Uterus (tissue), 4 donors: Measurements from ENCODE around the gene RUSF1. TPM values are rescaled to one million over a fixed set of nuclear protein-coding genes. Genes with fewer than 3 reads are reported as not detected.

ENCODE experiments used
- DNase-seq, 2 donors: peaks; one replicate each; pipeline ENCODE4 v3.0.0-alpha.2; 2019 to 2020
- H3K27ac ChIP-seq, 2 donors: fragments of 200-600 bp; sonication (generic); 1 replicate in 1 of 2; 2 replicates in 1 of 2; pipeline ENCODE4 v1.5.1; 2016 to 2018
- H3K27me3 ChIP-seq, 2 donors: fragments of 200-600 bp; sonication (generic); one replicate each; pipeline ENCODE4 v1.5.1; 2018 to 2019; ENCODE audit warnings: control low read depth in 1 of 2
- H3K36me3 ChIP-seq, 2 donors: fragments of 200-600 bp; sonication (generic); one replicate each; pipeline ENCODE4 v1.5.1; 2019; ENCODE audit warnings: control low read depth in 1 of 2
- H3K4me1 ChIP-seq, 2 donors: fragments of 200-600 bp; sonication (generic); one replicate each; pipeline ENCODE4 v1.5.1; 2018 to 2019; ENCODE audit warnings: control low read depth in 1 of 2
- H3K4me3 ChIP-seq, 2 donors: fragments of 200-600 bp; sonication (generic); 1 replicate in 1 of 2; 2 replicates in 1 of 2; pipeline ENCODE4 v1.5.1; 2018 to 2019; ENCODE audit warnings: mild to moderate bottlenecking in 1 of 2
- H3K9me3 ChIP-seq, 2 donors: fragments of 200-600 bp; sonication (generic); one replicate each; pipeline ENCODE4 v1.5.1; 2019; ENCODE audit warnings: control low read depth in 1 of 2
- POLR2A ChIP-seq, 2 donors: fragments of 450-650 bp; IDR thresholded peaks; one replicate each; pipeline ENCODE4 v1.6.1; 2016; ENCODE audit warnings: antibody characterized with exemption in 2 of 2, mild to moderate bottlenecking in 1 of 2, moderate library complexity in 1 of 2
- intact Hi-C: fragments of 100-400 bp; cut with DNase I; formaldehyde crosslinking; loops from one replicate; pipeline ENCODE4 v1.15.1; 2023; ENCODE audit warnings: low total_unique reads
- total RNA-seq, 4 donors: library from RNA; depleted of rRNA in 3 of 4; stranded (reverse); fragments of >200 nt in 3 of 4; gene quantifications; one replicate each; pipeline versions ENCODE4 v1.1.0 to v1.2.4, GENCODE V29; 2014 to 2023
- TF ChIP-seq, protein P1 (sequence below), 4 experiments: fragments of 200-600 bp in 2 of 4; fragments of 450-650 bp in 2 of 4; sonication (generic) in 2 of 4; IDR thresholded peaks; one replicate each; pipeline ENCODE4 v1.5.1; 2016 to 2019; ENCODE audit warnings: antibody characterized with exemption in 4 of 4, mild to moderate bottlenecking in 2 of 4, moderate library complexity in 1 of 4
- donor health status: DM: yes; HTN: yes; CAD: no.

RUSF1 gene
- total RNA-seq, 4 donors from 2014 or later = 19.2 to 93.5 (median 82.9) TPM

DNA sequence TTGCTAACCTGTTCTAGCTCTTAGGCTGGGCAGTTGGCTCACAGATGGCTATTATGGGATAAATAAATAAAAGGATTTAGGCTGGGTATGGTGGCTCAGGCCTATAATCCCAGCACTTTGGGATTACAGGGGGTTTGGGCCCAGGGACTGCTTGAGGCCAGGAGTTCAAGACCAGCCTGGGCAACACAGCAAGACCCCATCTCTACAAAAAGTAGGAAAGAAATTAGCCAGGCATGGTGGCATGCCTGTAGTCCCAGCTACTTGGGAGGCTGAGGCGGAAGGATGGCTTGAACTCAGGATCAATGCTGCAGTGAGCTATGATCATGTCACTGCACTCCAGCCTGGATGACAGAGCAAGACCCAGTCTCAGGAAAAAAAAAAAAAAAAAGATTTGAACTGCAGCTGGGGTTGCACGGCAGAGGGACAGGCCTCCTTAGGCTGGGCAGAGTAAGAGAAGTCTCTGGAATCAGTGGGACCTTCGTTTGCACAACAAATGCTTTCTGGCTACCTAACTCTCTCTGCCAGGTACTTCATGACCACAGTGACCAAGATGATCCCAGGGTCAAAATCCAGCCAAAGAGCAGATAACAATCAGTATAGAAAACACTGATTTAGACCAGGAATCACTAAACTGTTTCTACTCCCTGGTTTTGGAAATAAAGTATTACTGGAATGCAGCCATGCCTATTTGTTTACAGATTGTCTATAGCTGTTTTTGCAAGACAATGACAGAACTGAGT is 6.8 kb downstream of the RUSF1 start:
- TF ChIP-seq, protein P1, sequence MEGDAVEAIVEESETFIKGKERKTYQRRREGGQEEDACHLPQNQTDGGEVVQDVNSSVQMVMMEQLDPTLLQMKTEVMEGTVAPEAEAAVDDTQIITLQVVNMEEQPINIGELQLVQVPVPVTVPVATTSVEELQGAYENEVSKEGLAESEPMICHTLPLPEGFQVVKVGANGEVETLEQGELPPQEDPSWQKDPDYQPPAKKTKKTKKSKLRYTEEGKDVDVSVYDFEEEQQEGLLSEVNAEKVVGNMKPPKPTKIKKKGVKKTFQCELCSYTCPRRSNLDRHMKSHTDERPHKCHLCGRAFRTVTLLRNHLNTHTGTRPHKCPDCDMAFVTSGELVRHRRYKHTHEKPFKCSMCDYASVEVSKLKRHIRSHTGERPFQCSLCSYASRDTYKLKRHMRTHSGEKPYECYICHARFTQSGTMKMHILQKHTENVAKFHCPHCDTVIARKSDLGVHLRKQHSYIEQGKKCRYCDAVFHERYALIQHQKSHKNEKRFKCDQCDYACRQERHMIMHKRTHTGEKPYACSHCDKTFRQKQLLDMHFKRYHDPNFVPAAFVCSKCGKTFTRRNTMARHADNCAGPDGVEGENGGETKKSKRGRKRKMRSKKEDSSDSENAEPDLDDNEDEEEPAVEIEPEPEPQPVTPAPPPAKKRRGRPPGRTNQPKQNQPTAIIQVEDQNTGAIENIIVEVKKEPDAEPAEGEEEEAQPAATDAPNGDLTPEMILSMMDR (IDR thresholded peaks at IDR 0.05) = no peak
- TF ChIP-seq POLR2A (IDR thresholded peaks at IDR 0.05) = no peak
- intact Hi-C loops = no loop called here

DNA sequence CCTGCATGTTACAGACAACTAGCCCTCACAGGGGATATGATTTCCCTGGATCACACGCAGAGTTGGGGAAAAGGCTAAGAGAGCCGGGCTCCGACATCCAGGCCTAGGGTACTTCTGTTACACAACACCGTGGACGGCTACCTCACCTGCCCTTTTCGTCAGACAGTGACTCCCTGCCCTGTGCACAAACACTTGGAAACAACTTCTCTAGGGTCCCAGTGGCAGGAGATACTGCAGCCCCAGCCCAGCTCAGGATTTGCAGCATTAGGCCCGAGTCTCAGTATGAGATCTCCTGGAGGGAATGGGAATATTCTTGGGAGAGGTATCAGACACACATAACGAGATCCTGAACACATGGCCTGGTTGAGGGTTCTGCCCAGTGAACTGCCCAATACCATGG is 8.3 kb downstream of the RUSF1 start:
- H3K36me3 ChIP-seq = no peaks in the 10 kb centered on the region
- no peak for DNase-seq
- H3K27me3 ChIP-seq = no peaks in the 10 kb centered on the region
- no peaks in the 10 kb centered on the region for H3K9me3 ChIP-seq
- no peak overlapping the region for H3K4me3 ChIP-seq
- TF ChIP-seq POLR2A (IDR thresholded peaks at IDR 0.05) = no peak
- TF ChIP-seq, protein P1 (IDR thresholded peaks at IDR 0.05) = no peak
- no peaks in the 10 kb centered on the region for H3K4me1 ChIP-seq
- intact Hi-C loops = no loop called here
- H3K27ac ChIP-seq = no peak overlapping the region

More for the DNA sequence above, 6.8 kb downstream of the RUSF1 start:
- no peaks in the 10 kb centered on the region for H3K27me3 ChIP-seq
- no peak overlapping the region for H3K27ac ChIP-seq
- H3K4me1 ChIP-seq = no peaks in the 10 kb centered on the region
- DNase-seq = no peak
- H3K9me3 ChIP-seq = no peaks in the 10 kb centered on the region
- H3K4me3 ChIP-seq = no peak overlapping the region
- H3K36me3 ChIP-seq = no peaks in the 10 kb centered on the region

DNA sequence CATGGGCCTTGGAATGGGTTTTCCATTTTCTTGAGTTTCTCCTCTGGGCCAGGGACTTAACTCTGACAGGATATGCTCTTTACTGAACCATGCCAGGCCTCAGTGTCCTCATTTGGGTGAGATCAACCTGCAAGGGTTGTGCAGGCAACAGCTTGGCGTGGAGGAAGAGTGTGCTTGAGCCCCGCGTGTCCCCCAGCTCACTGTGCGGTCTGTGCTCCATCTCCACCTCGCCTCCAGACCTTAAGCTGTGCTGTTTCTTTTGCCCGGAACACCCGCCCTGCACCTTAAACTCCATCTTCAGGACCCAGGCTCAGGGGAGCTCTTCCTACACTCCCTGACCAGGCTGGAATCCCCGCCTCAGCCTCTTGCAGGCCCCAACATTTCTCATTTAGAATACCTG is 9.7 kb downstream of the RUSF1 start:
- DNase-seq = no peak
- Histone ChIP-seq H3K9me3 (no peaks in the 10 kb centered on the region), H3K27me3 (no peaks in the 10 kb centered on the region), H3K36me3 (no peaks in the 10 kb centered on the region), H3K4me1 (no peaks in the 10 kb centered on the region), H3K4me3 (no peak overlapping the region), H3K27ac (no peak overlapping the region)
- intact Hi-C loops = no loop called here
- TF ChIP-seq, protein P1 (IDR thresholded peaks at IDR 0.05) = no peak
- TF ChIP-seq POLR2A (IDR thresholded peaks at IDR 0.05) = no peak

DNA sequence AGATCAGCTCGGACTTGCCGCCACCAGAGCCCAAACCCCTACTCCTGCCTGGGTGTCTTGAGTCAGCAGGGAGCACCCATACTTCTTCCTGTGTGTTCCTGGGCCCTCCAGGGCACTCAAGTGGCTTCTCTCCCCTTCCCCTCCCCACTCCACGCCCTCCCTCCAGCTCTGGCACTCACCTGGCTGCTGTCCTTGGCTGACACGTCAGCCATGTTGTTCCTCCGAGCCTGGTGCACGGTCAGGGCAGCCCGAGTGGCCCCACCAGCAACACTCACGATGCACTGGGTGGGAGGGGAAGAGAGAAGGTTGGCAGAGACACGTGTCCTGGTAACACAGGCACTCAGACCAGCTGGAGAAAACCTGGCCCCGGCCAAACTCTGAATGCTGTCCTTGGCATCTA is 11.5 kb downstream of the RUSF1 start:
- intact Hi-C loops = no loop called here

DNA sequence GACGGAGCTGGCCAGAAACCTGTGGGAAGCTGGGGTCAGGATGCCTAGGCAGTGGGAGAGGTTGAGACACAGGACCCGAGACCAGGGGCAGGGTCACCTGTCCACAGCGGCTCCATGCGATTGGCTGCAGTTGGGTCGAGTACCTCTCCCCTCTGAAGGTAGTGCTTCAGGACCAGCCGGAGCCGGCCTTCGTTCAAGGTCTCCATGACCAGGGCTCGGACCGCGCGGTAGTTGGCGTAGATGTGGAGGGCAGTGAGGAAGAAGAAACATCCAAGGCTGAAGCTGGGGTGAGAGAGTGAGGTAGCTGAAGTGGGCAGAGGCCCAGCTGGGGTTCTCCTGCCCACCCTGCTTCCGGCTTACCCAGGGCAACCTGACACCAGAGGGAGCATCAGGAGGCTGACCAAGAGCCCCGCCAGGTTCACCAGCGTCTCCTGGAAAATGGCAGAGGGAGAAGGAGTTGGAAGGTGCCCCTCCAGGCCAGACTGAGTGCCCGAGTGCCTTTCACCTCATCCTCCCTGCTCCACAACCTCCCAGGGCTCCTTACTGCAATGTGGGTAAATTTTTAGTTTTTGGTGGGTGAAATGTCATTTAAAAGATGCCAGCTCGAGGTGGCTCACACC is 14.6 kb downstream of the RUSF1 start:
- Histone ChIP-seq H3K27me3 (no peaks in the 10 kb centered on the region), H3K4me3 (no peak overlapping the region), H3K36me3 (no peaks in the 10 kb centered on the region), H3K27ac (no peak overlapping the region), H3K4me1 (peaks cover 0 to 3% of the 10 kb centered on the region in 2 donors), H3K9me3 (no peaks in the 10 kb centered on the region)
- DNase-seq = no peak
- TF ChIP-seq POLR2A (IDR thresholded peaks at IDR 0.05) = no peak
- TF ChIP-seq, protein P1 (IDR thresholded peaks at IDR 0.05) = no peak
- intact Hi-C loops = no loop called here

More for the DNA sequence above, 11.5 kb downstream of the RUSF1 start:
- Histone ChIP-seq H3K4me3 (no peak overlapping the region), H3K9me3 (no peaks in the 10 kb centered on the region), H3K27ac (no peak overlapping the region), H3K4me1 (no peaks in the 10 kb centered on the region), H3K36me3 (no peaks in the 10 kb centered on the region), H3K27me3 (no peaks in the 10 kb centered on the region)
- no peak for TF ChIP-seq POLR2A (IDR thresholded peaks at IDR 0.05)
- TF ChIP-seq, protein P1 (IDR thresholded peaks at IDR 0.05) = no peak
- no peak for DNase-seq
